NT2/D1 (cell line): ENCODE measurements around the gene KRT32.

Experiments
- SUZ12 ChIP-seq: IDR thresholded peaks from 2 replicates; pipeline ENCODE4 v1.6.1; 2011; ENCODE audit not compliant: insufficient read length, insufficient read depth; ENCODE audit errors: extremely low read depth
- ZNF274 ChIP-seq: IDR thresholded peaks from 2 replicates; pipeline ENCODE4 v1.6.1; 2011; ENCODE audit warnings: mild to moderate bottlenecking, low read depth, low read length

DNA sequence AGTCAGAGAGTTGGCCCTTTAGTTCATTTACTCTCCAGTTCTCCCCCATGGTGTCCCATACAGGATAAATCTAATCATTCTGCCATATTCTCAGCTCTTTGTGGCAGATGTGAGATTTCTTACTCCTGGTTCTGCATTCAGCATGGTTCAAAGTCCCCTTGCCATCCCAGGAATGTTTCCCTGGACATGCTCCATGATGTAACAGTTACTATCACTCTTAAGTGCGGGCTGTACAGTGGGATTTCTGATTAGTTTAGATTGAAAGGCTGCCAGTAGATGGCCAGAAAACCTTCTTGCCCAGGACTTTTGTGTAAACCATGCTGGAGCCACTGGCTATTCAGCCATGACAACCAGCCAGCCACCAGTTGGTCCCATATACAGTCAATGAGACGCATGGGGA lies 53.2 kb downstream of the KRT32 start:
- no peak for TF ChIP-seq SUZ12
- no peak for TF ChIP-seq ZNF274
